GM19351 (cell line): ENCODE measurements around the gene ZFHX3.

Experiments used
- ATAC-seq: cut with Tn5 transposase; IDR thresholded peaks from one replicate; pipeline ENCODE4 v1.9.1; 2021; ENCODE audit warnings: mild to moderate bottlenecking, moderate library complexity; ENCODE audit not compliant: unreplicated experiment

ZFHX3 gene

DNA sequence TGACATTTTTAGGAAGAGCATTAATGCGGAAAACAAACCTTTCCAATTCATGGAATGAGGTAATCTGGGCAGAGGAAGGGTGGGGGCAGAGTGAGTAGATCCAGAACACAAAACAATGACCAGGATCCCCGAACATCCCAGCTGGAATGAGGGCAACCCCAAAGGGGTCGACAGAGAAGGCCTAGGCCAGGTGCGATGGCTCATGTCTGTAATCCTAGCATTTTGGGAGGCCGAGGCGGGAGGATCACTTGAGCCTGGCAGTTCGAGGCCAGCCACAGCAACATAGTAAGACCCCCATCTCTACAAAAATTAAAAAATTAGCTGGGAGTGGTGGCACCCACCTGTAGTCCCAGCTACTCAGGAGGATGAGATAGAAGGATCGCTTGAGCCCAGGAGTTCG, 64.7 kb downstream of the ZFHX3 start:
- ATAC-seq = no peak

DNA sequence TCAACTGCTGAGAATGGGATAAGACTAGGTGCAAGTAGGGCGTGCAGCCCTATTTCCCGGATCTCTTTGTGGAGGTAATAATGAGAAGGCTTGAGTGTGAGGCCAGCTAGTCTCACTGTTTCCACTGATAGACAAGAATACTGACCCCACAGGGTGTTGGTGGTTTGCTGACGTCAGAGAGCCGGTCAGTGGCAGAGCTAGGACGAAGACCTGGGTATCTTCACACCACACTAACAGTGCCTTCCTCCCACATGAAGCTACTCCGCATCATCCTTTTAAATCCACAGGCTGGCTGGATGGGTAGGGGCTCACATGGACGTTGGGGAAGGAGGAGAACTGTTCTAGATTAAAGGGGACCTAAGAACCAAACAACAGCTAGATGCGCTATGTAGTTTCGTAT, 68.0 kb downstream of the ZFHX3 start:
- ATAC-seq = no peak

DNA sequence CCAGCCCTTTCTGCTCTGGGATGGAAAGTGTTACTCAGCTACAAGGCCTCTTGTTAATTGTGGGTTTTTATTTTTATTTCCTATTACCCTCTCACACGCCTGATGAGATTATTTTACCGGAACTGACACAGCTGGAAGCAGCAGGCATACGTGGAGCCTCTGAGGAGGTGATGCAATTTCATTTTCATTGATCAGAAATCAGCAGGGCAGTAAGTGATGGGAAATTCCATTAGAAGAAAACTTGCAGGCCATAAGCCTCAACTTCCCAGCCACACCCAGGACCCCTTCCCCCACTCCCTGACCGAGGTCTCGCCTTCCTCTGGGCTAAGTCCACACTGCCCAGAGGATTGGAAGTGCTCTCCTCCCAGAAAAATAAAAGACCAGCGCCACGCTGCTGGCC, 69.7 kb downstream of the ZFHX3 start:
- ATAC-seq = no peak

DNA sequence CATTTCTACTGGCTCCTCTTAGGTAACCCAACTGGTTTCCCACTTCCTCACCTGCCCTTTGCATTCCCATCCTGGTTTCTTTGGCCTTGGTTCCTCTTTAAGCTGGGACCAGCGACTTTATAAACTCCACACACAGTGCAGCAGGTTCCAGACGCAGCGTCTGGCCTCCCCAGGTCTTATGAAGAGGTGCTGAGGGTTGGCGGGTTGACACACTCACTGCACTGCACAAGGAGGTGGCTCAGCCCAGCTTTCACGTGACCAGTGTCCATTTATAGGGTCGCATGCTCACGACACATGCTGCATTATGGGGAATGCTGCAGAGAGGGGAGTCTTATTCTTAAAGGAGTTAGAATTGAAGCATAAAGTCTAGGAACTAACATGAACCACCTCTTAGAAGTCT, 70.8 kb downstream of the ZFHX3 start:
- no peak for ATAC-seq

DNA sequence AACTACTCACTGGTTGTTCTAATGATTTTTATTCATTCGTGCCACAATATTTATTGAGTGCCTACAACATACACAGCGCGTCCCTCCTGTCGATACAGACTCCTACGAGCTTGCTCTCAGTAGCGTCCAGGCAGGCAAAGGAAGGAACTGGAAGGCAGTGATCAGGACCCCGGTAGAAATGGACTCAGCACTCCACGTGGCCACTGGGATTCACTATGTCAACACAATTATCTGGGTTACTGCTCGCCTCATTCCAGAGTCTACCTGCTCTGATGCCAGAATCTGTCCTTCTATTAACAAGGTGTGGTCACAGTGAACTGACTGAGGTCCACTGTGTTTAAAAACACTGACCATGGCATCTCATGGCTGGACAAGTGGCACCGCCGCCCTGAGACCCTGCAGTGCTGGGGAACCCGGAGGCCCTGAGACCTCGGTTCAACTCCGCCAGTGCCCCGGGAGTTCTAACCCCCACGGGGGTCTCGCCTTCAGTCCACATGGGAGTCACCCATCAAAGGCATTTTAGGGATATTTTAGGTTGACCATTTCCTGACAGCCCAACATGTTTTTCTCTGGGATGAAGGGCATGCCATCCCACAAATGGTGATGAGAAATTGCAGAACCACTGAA, 71.4 kb downstream of the ZFHX3 start:
- no peak for ATAC-seq

DNA sequence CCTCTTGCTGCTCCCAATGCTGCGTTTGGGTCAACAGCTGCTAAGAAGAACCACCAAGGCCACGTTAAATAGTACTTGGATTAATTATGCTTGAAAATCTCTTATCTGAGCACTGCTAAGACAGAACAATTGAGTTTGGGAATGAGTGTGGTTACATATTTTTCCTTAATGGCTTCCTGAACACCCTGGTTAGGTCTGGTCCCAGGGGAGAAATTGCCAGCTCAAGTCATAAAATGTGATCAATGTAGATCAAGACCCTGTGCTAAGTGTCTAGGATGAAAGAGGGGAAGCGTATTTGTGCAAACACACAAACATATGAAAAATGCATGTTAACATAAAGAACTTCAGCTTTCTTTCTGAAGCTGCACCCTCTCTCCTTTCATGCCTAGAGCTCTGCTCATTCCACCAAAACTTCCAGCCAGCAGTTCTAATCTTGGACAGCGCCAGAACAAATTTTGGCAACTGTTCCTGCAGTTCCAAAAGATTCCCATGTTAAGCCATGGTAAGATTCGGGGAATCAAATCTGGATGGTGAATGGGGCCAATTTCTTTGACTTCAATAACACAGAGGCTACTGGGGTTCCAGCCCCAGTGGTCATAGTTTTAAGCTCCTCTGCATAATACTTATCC, 72.0 kb downstream of the ZFHX3 start:
- no peak for ATAC-seq

DNA sequence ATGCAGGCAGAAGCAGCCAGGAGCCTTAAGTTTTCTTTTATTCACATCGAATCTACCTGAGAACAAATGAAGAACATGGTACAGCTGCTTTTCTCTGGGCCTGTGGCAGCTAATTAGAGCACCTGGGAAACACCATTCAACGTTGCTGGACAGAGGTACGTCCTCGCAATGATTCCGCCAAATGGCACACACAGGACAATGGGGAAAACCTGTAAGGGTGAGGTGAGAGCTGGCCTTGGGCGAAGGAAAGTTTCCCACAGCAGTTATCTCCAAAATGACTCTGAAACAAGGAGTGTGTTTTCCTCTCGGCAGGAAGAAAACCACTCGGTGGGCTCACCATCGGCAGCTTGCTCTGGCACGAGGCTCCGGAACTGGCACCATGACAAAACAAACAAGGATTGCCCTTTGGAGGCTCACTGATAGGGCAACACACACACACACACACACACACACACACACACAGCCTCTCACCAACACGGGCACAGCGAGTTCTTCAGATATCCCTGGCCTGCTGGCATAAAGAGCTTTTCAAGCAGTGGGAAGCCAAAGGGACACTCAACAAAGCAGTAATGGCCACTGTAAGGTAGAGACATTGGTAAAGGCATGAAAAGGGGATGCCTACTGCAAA, 73.7 kb downstream of the ZFHX3 start:
- no peak for ATAC-seq

DNA sequence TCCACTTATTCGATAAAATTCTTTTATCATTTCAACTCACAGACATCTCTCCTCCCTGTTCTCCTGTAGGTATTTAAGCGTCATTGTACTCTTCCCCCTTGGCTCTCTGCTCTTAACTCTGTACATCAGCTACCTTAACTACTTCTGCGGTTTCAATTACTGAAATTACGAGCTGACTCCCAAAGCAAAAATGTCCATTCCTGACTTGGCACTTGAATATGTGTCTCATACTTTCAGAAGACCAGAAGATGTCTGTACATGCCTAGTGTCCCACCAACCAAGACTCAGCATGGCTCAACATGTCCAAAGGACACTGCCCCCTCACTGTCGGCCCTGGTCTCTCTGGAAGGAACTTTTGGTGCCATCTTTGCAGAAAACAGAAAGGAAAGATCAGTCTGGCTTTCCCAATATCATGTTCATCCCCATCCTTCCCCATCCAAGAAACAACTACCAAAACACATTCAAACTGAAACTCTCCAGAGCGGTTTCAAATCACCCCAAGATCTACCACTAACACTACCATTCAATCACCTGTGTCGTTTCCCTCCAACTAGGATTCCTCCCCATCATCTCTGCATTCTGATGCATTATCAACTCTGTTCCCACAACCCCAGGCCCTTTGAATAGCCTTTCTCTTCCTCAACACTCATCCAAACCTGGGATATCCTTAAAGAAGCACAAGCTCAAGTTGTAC, 74.9 kb downstream of the ZFHX3 start:
- ATAC-seq = no peak

DNA sequence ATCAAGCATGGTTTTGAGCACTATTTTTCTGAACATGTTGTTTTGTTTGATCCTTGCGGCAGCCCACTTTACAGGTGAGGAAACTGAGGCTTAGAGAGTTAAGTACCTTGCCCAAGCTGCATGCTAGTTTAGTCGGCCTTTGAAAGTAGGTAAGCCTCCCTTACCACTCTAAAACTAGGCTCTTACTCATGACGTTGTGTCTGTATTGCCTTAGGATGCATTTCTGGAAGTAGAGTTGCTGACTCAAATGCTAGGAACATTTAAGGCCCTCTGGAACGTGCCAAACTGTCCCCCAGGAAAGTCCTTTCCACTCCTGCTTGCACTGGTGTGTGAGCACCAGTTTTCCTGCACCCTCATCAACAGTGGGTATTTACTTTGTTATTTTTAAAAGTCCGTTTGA, 76.6 kb downstream of the ZFHX3 start:
- no peak for ATAC-seq

DNA sequence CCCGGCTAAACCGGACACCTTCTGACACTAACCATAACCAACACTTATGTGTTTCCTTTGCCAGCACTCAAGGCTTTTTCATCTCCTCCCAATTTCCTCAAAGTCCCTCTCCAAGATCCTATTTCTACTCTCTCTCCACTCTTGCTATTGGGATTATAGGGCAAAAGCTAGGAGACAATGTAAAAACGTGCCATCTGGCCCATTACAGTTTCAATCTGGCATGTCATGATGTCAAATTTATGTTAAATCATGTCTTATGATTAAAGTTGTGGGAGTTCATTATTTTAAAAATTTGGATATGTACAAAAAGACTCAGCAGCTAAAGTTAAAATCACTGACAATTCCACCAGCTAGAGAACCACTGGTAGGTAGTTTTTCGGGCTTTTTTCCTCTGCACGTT, 77.3 kb downstream of the ZFHX3 start:
- ATAC-seq = no peak

DNA sequence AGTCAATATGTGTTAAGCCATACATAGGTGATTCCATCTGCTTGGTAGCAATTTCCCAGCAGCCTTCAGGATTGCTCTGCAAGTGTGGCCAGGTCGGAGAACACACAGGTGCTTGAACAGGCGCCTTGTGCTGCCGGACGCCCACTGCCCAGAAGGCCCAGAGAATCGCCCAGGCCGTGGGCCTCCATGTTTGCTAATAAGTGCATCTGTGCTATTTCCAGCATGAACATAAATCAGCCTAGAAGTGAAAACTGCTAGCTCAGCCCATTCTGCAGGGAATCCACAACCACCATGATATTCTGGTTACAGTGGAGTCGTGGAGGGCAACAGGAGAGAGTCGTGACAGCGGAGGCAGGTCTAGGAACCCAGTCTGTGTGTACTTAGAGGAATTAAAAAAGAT, 78.1 kb downstream of the ZFHX3 start:
- ATAC-seq = no peak

DNA sequence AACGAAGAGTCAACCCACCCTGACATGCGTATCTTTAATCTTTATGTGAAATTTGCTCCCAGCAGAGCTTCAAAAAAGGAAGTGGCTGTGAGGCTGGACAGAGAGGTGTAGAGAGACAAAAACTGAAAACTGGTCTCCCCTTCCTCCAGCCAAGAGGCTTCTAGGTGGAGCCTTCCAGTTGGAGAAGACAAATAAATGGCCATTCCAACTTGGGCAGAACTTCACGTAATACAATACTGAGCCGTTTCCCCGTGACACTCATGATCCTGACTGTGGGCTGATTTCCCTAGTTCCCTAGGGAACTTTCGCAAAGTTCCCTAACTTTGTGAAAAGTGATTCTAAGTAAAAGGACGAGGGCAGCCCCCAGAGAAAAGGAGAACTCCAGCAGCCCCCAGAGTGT, 78.8 kb downstream of the ZFHX3 start:
- ATAC-seq = no peak

DNA sequence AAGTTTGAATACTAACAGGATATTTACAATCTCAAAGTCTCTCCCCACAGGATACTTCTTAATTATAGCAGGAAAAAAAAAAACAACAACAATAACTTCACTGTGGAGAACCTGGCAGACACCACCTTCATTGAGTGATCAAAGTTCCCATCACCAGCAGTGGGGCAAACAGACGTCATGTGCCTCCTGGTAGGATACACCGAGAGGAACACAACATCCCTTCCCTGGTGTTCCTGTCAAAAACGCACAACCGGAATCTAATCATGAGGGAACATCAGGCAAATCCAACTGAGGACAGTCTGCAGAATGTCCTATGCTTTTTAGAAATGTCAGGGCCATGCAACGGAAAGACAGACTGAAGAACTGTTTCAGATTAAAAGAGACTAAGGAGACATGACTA, 80.0 kb downstream of the ZFHX3 start:
- ATAC-seq = no peak

DNA sequence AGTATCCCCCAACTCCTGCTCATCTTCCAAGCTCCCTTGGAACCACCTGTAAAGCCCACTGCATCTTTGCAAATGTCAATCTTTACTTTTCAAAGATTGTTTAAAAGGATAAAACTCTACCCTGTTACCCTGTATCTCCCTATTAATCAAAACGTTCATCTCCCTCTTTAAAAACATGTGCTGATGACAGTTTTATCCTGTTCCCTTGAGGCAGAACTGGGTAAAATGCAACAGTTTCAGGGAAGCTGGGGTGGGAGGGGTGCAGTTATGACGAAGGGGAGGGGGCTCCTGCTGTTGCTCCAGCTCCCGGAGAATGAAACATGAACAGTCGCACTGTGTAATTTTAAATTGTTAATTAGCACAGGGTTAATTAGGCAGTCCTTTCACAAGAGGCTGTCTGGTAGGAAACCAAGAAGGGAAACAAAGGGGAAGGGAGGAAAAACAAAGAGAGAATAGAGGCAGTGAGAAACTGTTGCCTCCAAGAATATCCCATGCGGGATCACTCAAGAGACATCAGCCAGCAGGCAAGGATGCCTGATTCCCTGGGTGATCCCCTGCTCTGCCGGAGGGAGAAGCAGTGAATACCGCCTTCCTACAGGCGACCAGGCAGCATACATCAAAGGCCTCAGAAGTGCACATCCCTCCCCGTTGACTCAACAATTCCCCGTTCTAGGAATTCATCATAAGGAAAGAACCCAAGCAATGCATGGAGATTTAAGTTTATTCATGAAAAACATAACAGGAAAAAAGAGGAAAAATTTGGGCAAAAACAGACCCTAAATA, 84.2 kb downstream of the ZFHX3 start:
- no peak for ATAC-seq

DNA sequence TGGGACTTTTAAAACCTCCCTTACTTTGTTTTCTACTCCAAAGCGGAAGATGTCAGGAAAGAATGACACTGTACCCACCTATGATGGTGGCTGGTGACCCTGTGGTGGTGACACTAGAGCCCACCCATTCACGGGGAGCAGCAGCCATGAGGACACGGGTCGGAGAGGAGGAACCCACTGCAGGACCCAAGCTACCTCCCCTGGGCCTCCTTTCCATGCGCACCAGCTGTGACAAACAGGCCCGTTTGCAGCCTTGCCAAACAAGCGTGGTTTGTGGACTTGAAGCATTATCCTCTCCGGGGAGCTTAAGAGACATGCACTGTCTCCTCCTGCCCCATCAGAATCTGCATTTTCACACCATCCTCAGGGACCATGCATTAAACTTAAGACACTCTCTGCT, 85.6 kb downstream of the ZFHX3 start:
- no peak for ATAC-seq

DNA sequence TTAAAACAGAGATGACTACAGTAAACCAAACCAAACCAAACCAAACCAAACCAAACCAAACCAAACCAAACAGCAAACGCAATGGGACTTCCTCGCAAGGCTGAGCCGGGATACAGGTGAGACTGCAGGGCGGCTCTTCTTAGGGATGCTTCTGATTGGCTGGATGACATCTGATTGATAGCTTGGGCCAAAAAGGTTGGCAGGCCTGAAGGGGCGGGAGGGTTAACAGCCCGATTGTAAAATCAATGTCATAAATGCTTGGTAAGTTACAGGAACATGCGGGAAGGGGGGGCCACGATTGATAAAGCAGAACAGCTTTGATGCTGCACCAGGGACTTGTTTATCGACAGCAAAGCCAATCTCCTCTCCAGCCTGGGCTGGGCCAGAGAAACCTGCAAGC, 86.1 kb downstream of the ZFHX3 start:
- ATAC-seq = no peak

DNA sequence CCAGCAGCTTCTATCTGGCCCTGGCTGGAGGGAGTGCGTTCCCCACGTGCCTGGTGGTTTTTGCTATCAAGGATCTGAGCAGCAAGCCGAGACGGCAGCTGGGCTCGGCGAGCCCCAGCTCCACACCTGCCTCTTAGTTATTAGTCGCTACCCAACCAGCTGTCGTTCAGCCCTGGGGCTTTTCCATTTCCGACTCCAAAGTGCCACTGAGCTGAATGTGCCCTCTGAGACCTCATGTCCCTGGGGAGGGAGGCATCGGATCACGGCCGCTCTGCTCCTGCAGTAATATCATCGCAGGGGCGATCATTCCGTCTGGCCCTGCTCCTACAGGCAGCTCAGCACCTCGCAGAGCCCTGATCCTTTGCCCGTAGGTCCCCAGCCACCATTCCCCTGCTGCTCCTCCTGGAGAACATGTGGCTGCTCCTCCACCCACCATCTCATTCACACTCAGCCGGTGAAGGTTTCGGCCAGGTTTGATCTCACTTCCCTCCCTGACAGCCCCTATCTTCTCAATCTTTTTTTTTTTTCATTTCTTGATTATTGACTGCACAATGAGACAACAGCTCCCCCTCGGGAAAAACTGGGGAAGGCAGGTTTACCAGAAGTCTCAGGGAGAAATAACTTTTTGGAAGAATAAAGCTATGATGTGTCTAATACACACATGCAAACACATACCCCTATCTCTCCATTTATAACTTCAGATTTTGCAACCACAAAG, 86.7 kb downstream of the ZFHX3 start:
- ATAC-seq = no peak

DNA sequence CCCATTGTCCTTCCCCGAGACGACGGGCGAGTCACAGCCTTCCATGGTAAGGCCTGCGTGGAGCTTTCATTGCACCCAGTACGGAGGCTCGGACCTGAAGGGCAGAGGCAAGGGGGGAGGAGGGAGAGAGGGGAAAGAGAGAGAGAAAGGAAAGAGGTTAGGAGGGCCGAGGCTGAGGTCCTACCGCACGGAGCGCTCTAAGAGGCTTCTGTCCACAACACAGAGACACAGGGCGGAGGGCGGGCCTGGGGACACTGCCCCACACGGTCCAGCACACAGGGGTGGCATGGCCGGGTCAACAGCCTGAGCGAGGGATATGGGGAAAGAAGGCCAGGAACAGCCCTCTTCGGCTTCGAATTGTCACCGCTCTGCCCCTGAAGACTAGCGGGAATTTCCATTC, 87.8 kb downstream of the ZFHX3 start:
- no peak for ATAC-seq

DNA sequence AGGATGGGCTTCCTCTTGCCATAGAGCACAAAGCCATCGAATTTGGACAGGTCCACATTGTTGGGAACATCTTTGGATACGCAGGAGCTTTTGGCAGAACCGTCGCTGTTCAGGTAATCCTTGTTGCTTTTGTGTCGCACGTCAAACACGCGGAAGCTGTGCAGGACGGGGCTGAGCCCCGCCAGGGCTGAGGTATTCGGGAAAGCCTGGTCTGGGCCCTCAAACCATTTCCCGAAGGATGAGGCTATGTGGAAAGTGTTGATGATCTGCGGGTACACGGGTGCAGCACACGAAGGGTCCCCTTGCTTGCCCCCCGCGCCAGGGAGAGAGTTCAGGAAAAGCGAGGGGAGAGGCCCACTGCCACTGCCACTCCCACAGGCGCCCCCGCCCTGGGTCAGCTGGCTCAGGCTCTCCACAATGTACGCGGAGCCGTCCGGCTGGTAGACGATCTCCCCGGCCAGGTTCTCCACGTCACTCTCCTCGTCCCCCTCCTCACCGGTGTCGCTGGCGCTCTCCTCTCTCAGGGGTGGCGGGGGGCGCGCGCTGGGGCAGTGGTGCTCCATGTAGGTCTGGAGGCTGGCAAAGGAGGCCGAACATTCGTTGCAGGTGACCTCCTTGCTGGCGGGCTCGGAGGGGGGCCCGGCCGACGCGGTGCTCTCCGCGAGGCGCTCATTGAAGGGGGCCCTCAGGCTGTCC, 88.5 kb downstream of the ZFHX3 start:
- ATAC-seq = no peak

DNA sequence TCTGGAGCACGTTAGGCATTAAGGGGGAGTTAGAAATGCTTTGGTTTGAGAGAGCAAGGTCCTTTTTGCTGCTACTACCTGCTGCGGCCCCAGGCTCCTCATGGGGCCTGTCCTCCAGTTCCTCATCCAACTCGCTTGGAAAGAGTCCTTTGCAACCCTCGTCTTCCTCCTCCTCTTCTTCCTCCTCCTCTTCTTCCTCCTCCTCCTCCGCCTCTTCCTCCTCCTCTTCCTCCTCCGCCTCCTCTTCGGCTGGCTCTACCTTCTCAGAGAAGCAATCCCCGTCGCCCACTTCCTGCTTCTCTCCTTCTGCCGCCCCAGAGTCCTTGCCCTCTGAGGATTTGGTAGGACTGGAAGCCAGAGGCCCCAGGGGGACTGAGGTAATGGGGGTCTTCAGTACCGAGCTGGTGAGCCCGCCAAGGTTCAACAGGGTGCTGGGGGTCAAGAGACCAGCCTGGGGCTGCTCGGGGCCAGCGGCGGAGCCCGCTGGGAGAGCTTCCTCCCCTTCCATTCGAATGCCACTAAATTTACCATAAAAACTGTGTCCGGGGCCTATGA, 89.3 kb downstream of the ZFHX3 start:
- ATAC-seq = no peak
